Keratinocyte (primary cell): ENCODE results near the gene STX17. TPM values are rescaled to one million over a fixed set of nuclear protein-coding genes. Genes with fewer than 3 reads are reported as not detected.

Experiments
- DNase-seq: peaks from one replicate; pipeline ENCODE4 v3.0.0-alpha.2; 2011; ENCODE audit warnings: low read depth, missing footprints, low spot score
- FAIRE-seq: peaks from 2 replicates; lab custom pipeline; 2011; peaks lifted over from hg19 to GRCh38; lab: Jason Lieb, UNC
- H2AFZ ChIP-seq: 2 replicates; pipeline ENCODE4 v1.6.0; 2012; ENCODE audit warnings: low read length, control low read depth, inconsistent platforms; ENCODE audit not compliant: control insufficient read depth
- H3K27ac ChIP-seq: 2 replicates; pipeline ENCODE4 v1.5.1; 2011; ENCODE audit warnings: low read length; ENCODE audit not compliant: control insufficient read depth, insufficient read depth
- H3K27me3 ChIP-seq: 3 replicates; pipeline ENCODE4 v1.6.0; 2011; ENCODE audit warnings: low read length; ENCODE audit not compliant: control insufficient read depth, insufficient read depth; ENCODE audit errors: extremely low read depth
- H3K36me3 ChIP-seq, 2 experiments: 2 replicates in 1 of 2; 3 replicates in 1 of 2; pipeline ENCODE4 v1.5.1; 2011; ENCODE audit warnings: low read length in 2 of 2, mild to moderate bottlenecking in 1 of 2; ENCODE audit not compliant: control insufficient read depth in 2 of 2, insufficient read depth in 2 of 2; ENCODE audit errors: extremely low read depth in 1 of 2
- H3K4me1 ChIP-seq: 3 replicates; pipeline ENCODE4 v1.5.1; 2011; ENCODE audit warnings: low read length; ENCODE audit not compliant: control insufficient read depth, insufficient read depth; ENCODE audit errors: extremely low read depth
- H3K4me2 ChIP-seq: 3 replicates; pipeline ENCODE4 v1.6.0; 2011; ENCODE audit warnings: low read depth, low read length; ENCODE audit not compliant: control insufficient read depth, insufficient read depth; ENCODE audit errors: extremely low read depth
- H3K4me3 ChIP-seq, 3 experiments: fragments of 200-600 bp in 1 of 3; sonication (generic) in 1 of 3; 2 replicates in 2 of 3; 3 replicates in 1 of 3; pipeline ENCODE4 v1.5.1; 2011 to 2016; ENCODE audit warnings: low read length in 3 of 3, mild to moderate bottlenecking in 3 of 3, control low read depth in 2 of 3, inconsistent platforms in 1 of 3, low read depth in 1 of 3, mixed read lengths in 1 of 3, mixed run types in 1 of 3, moderate library complexity in 1 of 3; ENCODE audit not compliant: control insufficient read depth in 2 of 3, insufficient read depth in 2 of 3; ENCODE audit errors: extremely low read depth in 1 of 3
- H3K79me2 ChIP-seq: 2 replicates; pipeline ENCODE4 v1.6.0; 2012; ENCODE audit warnings: low read length; ENCODE audit not compliant: control insufficient read depth, insufficient read depth
- H3K9ac ChIP-seq: 3 replicates; pipeline ENCODE4 v1.6.0; 2011; ENCODE audit warnings: low read length; ENCODE audit not compliant: control insufficient read depth, insufficient read depth; ENCODE audit errors: extremely low read depth
- H3K9me1 ChIP-seq: 3 replicates; pipeline ENCODE4 v1.6.0; 2011; ENCODE audit warnings: low read length; ENCODE audit not compliant: control insufficient read depth, insufficient read depth; ENCODE audit errors: extremely low read depth
- H3K9me3 ChIP-seq: 2 replicates; pipeline ENCODE4 v1.5.1; 2012; ENCODE audit warnings: low read depth, low read length; ENCODE audit not compliant: control insufficient read depth
- H4K20me1 ChIP-seq: 3 replicates; pipeline ENCODE4 v1.6.0; 2011; ENCODE audit warnings: low read length; ENCODE audit not compliant: control insufficient read depth, insufficient read depth; ENCODE audit errors: extremely low read depth
- EZH2 ChIP-seq: IDR thresholded peaks from one replicate; pipeline ENCODE4 v1.6.1; 2012; ENCODE audit warnings: inconsistent platforms, mild to moderate bottlenecking, low read length, moderate library complexity
- dilution Hi-C: fragments of 300-500 bp; cut with MboI; formaldehyde crosslinking; loops from one replicate; pipeline ENCODE4 v1.7.0; 2020; ENCODE audit warnings: low sequenced_read_pairs; ENCODE audit not compliant: extremely low pct_ligation_motif_present
- polyA plus RNA-seq, 5 experiments: library from polyadenylated mRNA; depleted of rRNA in 3 of 5; stranded (reverse) in 3 of 5; stranded (forward) in 1 of 5; unstranded in 1 of 5; fragments of >200 nt; gene quantifications; 1 replicate in 1 of 5; 2 replicates in 3 of 5; 3 replicates in 1 of 5; pipeline versions ENCODE4 v1.2.1 to v1.2.3, GENCODE V29; 2011 to 2012; ENCODE audit warnings: missing spikeins in 2 of 5, low read depth in 1 of 5, low replicate concordance in 1 of 5
- TF ChIP-seq, protein P1 (sequence below), 3 experiments: IDR thresholded peaks in 1 of 3; conservative IDR thresholded peaks in 1 of 3; optimal IDR thresholded peaks in 1 of 3; 2 replicates in 2 of 3; 3 replicates in 1 of 3; pipeline versions ENCODE3 to v1.5.1; 2011; ENCODE audit warnings: low read length in 3 of 3, mild to moderate bottlenecking in 3 of 3, moderate library complexity in 2 of 3, control low read depth in 1 of 3, inconsistent platforms in 1 of 3; ENCODE audit not compliant: insufficient read depth in 2 of 3; ENCODE audit errors: extremely low read depth in 1 of 3

STX17 gene
- polyA plus RNA-seq, 1 donor (not counting 4 experiments of a cell fraction or from before 2014, with no cell fraction given) = 12.6 TPM

DNA sequence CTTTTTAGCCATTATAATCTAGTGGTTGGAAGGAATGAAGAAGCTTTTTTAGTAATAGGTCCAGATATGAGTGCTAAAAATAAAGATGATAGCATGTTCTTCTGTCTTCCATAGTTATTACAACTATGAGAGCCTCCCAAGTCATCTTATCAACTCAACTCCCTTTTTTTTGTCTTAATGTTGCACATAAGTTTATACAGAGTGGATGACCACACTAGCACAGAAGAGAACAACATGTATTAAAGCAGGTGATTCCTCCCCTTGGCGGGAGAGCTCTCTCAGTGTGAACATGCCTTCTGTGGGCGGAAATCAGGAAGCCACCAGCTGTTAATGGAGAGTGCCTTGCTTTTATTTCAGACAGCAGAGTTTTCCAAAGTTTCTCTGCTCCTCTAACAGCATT lies 40.1 kb upstream of the STX17 start:
- DNase-seq = no peak
- Histone ChIP-seq H3K9ac (no peak overlapping the region), H3K4me2 (no peak overlapping the region), H3K9me3 (no peaks in the 10 kb centered on the region), H3K79me2 (no peaks in the 10 kb centered on the region), H2AFZ (no peak overlapping the region), H3K4me3 (no peak overlapping the region), H3K4me1 (no peaks in the 10 kb centered on the region), H4K20me1 (no peaks in the 10 kb centered on the region), H3K36me3 (no peaks in the 10 kb centered on the region), H3K9me1 (no peaks in the 10 kb centered on the region), H3K27ac (no peak overlapping the region), H3K27me3 (no peaks in the 10 kb centered on the region)
- no peak for TF ChIP-seq EZH2
- TF ChIP-seq, protein P1, sequence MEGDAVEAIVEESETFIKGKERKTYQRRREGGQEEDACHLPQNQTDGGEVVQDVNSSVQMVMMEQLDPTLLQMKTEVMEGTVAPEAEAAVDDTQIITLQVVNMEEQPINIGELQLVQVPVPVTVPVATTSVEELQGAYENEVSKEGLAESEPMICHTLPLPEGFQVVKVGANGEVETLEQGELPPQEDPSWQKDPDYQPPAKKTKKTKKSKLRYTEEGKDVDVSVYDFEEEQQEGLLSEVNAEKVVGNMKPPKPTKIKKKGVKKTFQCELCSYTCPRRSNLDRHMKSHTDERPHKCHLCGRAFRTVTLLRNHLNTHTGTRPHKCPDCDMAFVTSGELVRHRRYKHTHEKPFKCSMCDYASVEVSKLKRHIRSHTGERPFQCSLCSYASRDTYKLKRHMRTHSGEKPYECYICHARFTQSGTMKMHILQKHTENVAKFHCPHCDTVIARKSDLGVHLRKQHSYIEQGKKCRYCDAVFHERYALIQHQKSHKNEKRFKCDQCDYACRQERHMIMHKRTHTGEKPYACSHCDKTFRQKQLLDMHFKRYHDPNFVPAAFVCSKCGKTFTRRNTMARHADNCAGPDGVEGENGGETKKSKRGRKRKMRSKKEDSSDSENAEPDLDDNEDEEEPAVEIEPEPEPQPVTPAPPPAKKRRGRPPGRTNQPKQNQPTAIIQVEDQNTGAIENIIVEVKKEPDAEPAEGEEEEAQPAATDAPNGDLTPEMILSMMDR (optimal IDR thresholded peaks at IDR 0.05 in 1 of 3, IDR thresholded peaks at IDR 0.05 in 1 of 3, conservative IDR thresholded peaks at IDR 0.05 in 1 of 3; ENCODE audit: extremely low read depth in 1 of 3, insufficient read depth in 2 of 3, low read length in 3 of 3) = no peak
- dilution Hi-C loops = no loop called here
- FAIRE-seq = no peak

DNA sequence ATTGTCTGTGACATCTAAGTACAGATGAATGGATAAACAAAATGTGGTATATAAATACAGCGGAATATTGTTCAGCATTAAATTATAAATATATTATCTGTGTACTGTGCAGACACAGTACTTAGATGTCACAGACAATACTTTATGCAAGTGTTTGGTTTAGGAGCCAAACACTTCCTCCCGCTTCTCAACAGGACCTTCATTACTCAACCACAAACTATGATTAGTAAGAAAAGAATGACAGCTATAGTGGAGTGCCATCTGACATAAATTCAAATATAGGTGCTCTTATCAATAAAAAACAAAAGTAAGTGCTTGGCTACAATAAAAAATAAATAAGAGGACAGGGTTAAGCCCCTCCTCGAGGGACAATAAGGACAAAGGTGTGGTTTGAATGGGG lies 38.9 kb upstream of the STX17 start:
- no peaks in the 10 kb centered on the region for H3K79me2 ChIP-seq
- no peak overlapping the region for H2AFZ ChIP-seq
- H3K36me3 ChIP-seq = no peaks in the 10 kb centered on the region
- dilution Hi-C loops = no loop called here
- DNase-seq (no peak), FAIRE-seq (no peak)
- H3K27me3 ChIP-seq = no peaks in the 10 kb centered on the region
- no peaks in the 10 kb centered on the region for H3K9me3 ChIP-seq
- H3K4me2 ChIP-seq = no peak overlapping the region
- no peaks in the 10 kb centered on the region for H3K9me1 ChIP-seq
- no peak for TF ChIP-seq EZH2
- TF ChIP-seq, protein P1 (optimal IDR thresholded peaks at IDR 0.05 in 1 of 3, IDR thresholded peaks at IDR 0.05 in 1 of 3, conservative IDR thresholded peaks at IDR 0.05 in 1 of 3; ENCODE audit: extremely low read depth in 1 of 3, insufficient read depth in 2 of 3, low read length in 3 of 3) = no peak
- no peak overlapping the region for H3K9ac ChIP-seq
- no peak overlapping the region for H3K4me3 ChIP-seq
- H3K4me1 ChIP-seq = no peaks in the 10 kb centered on the region
- no peaks in the 10 kb centered on the region for H4K20me1 ChIP-seq
- no peak overlapping the region for H3K27ac ChIP-seq
